OCI-LY3 (cell line): ENCODE results near the gene NCOA3.
"Not testable (repeated sequence)": the region's sequence is repeated elsewhere in the genome, so short reads cannot be mapped to it uniquely, and the experiment has no call there.

Experiments
- CTCF ChIP-seq: fragments of 200-600, 300-600 bp; sonication (generic); IDR thresholded peaks from 2 replicates; pipeline ENCODE4 v1.5.1; 2014; ENCODE audit warnings: antibody characterized with exemption, low read length, low read depth
- EZH2phosphoT487 ChIP-seq: fragments of 200-600 bp; shearing (Covaris generic); IDR thresholded peaks from 2 replicates; pipeline ENCODE4 v1.6.1; 2018; ENCODE audit warnings: antibody characterized with exemption, mixed run types, low read depth

- TF ChIP-seq CTCF, EZH2phosphoT487: not testable (repeated sequence)
Measured at GRCh38 chr20:47553594-47554235, 52.0 kb downstream of the NCOA3 start.
